ENCODE results near the gene FER1L5. TPM values are rescaled to one million over a fixed set of nuclear protein-coding genes. Genes with fewer than 3 reads are reported as not detected.

FER1L5 gene
- total RNA-seq, 1 experiment from 2014 or later: 1.2 TPM

DNA sequence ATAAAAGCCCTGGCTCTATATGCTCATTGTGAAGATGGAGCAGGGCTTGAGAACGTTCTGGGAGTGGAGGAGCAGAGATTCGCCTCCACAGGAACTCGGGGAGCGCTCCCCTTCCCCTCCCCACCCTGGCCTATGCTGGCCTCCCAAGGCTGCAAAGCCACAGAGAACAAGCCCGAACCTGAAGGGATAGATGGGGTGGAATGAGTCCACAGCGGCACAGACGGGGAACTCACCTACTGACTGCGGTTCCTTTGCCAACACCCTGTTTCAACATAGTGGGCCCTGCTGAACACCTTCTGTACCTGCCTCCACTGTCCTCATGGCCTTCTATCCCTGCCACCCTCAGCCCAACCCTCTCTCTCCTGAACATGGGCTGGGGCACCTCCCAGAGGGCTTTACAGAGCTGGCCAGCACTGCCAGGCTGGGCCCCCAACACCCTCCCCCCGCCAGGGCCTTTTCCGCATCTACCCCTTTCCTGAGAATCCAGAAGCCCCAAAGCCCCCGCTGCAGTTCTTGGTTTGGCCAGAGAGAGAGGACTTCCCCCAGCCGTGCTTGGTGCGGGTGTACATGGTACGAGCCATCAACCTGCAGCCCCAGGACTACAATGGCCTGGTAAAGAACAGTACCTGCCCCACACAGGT, 55.8 kb downstream of the FER1L5 start:
- H3K79me1 ChIP-seq (ENCODE audit: insufficient read depth, low read depth, low read length, poor library complexity, severe bottlenecking): no peaks in the 10 kb centered on the region
- no peak overlapping the region for H3K9ac ChIP-seq (ENCODE audit: extremely low read depth, insufficient read length, low read length)
- H3K23ac ChIP-seq (ENCODE audit: insufficient read length, low read depth, low read length): no peak overlapping the region
- no peaks in the 10 kb centered on the region for H3K27me3 ChIP-seq (ENCODE audit: insufficient read depth, low read length)
- no peak for DNase-seq
- no peaks in the 10 kb centered on the region for H3K9me3 Mint-ChIP-seq
- no peaks in the 10 kb centered on the region for H3K27me3 Mint-ChIP-seq (ENCODE audit: low read depth)
- H2BK5ac ChIP-seq (ENCODE audit: insufficient read length, low read length): no peak overlapping the region
- H4K91ac ChIP-seq (ENCODE audit: insufficient read length, low read depth, low read length): no peak overlapping the region
- H3T11ph ChIP-seq (ENCODE audit: low read length): no peak overlapping the region
- no peaks in the 10 kb centered on the region for H4K20me1 ChIP-seq (ENCODE audit: control insufficient read depth, insufficient read depth, insufficient read length)
- H3K18ac ChIP-seq (ENCODE audit: insufficient read length, low read depth, low read length): no peak overlapping the region
- no peak overlapping the region for H4K5ac ChIP-seq (ENCODE audit: insufficient read length, low read depth, low read length)
- H3K36me3 Mint-ChIP-seq (ENCODE audit: insufficient read depth in 1 of 3, low read depth in 3 of 3): peaks cover 0 to 12% (median 3%) of the 10 kb centered on the region in 3 experiments; a peak in 3 of 7 replicates
- no peak overlapping the region for H2BK15ac ChIP-seq (ENCODE audit: low read depth, low read length)
- WGBS (ENCODE audit: extremely low coverage, insufficient read length, low lambda C conversion rate): no CpG with 5 or more reads among the region's 14 CpGs
- H2BK20ac ChIP-seq (ENCODE audit: low read depth, low read length, poor library complexity, severe bottlenecking): no peak overlapping the region
- H3K4me2 ChIP-seq (ENCODE audit: insufficient read depth, insufficient read length, low read length): no peak overlapping the region
- H4K8ac ChIP-seq (replicated peaks; ENCODE audit: insufficient read length, low read depth, low read length): no peak overlapping the region
- H3K4me1 Mint-ChIP-seq: no peaks in the 10 kb centered on the region
- no peak overlapping the region for H3K56ac ChIP-seq (ENCODE audit: insufficient read length, low read depth, low read length)
- H2AFZ ChIP-seq (ENCODE audit: low read length): no peak overlapping the region
- H3K27ac ChIP-seq (ENCODE audit: insufficient read length, low read depth, low read length): no peak overlapping the region
- peak overlapping the region in 1 of 3 experiments; percentile 49; a peak in 1 of 7 replicates for H3K27ac Mint-ChIP-seq
- H3K4ac ChIP-seq (ENCODE audit: low read depth, low read length): no peak overlapping the region
- no peak overlapping the region for H3K4me3 Mint-ChIP-seq
- no peak for TF ChIP-seq CTCF (conservative IDR thresholded peaks at IDR 0.05)
- no peak overlapping the region for H2BK12ac ChIP-seq (ENCODE audit: insufficient read length, low read depth, low read length)
- H3K23me2 ChIP-seq (ENCODE audit: insufficient read length, low read depth, low read length, poor library complexity, severe bottlenecking): no peaks in the 10 kb centered on the region
- no peaks in the 10 kb centered on the region for H3K9me3 ChIP-seq (ENCODE audit: control insufficient read depth, low read depth, low read length)
- H3K4me1 ChIP-seq (ENCODE audit: insufficient read depth, low read length): no peaks in the 10 kb centered on the region
- no peak overlapping the region; the same call in 1 of the 2 replicates for H3K14ac ChIP-seq (ENCODE audit: insufficient read depth, low read length)
- no peaks in the 10 kb centered on the region for H3K79me2 ChIP-seq (ENCODE audit: insufficient read depth, low read length)
- no peak overlapping the region for H2AK5ac ChIP-seq (ENCODE audit: insufficient read length, low read length)
- H2BK120ac ChIP-seq (ENCODE audit: low read depth, low read length, poor library complexity, severe bottlenecking): no peak overlapping the region
